HepG2 (cell line): ENCODE data around the gene GNL1. TPM values are rescaled to one million over a fixed set of nuclear protein-coding genes. Genes with fewer than 3 reads are reported as not detected.
A peak's percentile ranks its signal among the peaks of the same experiment; 100 is the strongest.

ENCODE experiments used
- ARHGAP35 ChIP-seq: sonication (generic); formaldehyde crosslinking; IDR thresholded peaks from 2 replicates; pipeline ENCODE4 v1.9.0; 2022; ENCODE audit warnings: mild to moderate bottlenecking, inconsistent platforms, moderate library complexity, missing genetic modification reagents, borderline replicate concordance
- ATF1 ChIP-seq: IDR thresholded peaks from 2 replicates; pipeline ENCODE4 v1.6.1; 2016; ENCODE audit warnings: mild to moderate bottlenecking, control low read depth
- ATF2 ChIP-seq: sonication (generic); formaldehyde crosslinking; IDR thresholded peaks from 2 replicates; pipeline ENCODE4 v1.4.0; 2020; ENCODE audit warnings: missing genetic modification reagents
- GTF3A ChIP-seq: sonication (generic); formaldehyde crosslinking; conservative IDR thresholded peaks from 2 replicates; pipeline ENCODE4 v1.4.0; 2020; ENCODE audit warnings: mild to moderate bottlenecking, missing genetic modification reagents
- HNRNPUL1 ChIP-seq: fragments of 200-400 bp; formaldehyde crosslinking; IDR thresholded peaks from 2 replicates; pipeline ENCODE4 v1.6.1; 2017; ENCODE audit warnings: low read depth, mild to moderate bottlenecking, low read length, moderate library complexity
- HOXA7 ChIP-seq: sonication (generic); formaldehyde crosslinking; IDR thresholded peaks from 2 replicates; pipeline ENCODE4 v1.8.1; 2022; ENCODE audit warnings: mild to moderate bottlenecking, missing genetic modification reagents, moderate library complexity
- IRF9 ChIP-seq: sonication (generic); formaldehyde crosslinking; IDR thresholded peaks from 2 replicates; pipeline ENCODE4 v1.8.0; 2022; ENCODE audit warnings: missing genetic modification reagents, mild to moderate bottlenecking, borderline replicate concordance
- JDP2 ChIP-seq: sonication (generic); formaldehyde crosslinking; IDR thresholded peaks from 2 replicates; pipeline ENCODE4 v1.8.1; 2022; ENCODE audit warnings: missing genetic modification reagents, borderline replicate concordance
- KAT7 ChIP-seq: IDR thresholded peaks from 2 replicates; pipeline ENCODE4 v1.6.1; 2018; ENCODE audit warnings: borderline replicate concordance, missing compliant biosample characterization
- KDM5A ChIP-seq: fragments of 200-600 bp; sonication (generic); IDR thresholded peaks from 2 replicates; pipeline ENCODE4 v1.7.0; 2018; ENCODE audit warnings: antibody characterized with exemption, mild to moderate bottlenecking, low read length, borderline replicate concordance
- MYNN ChIP-seq: sonication (generic); formaldehyde crosslinking; IDR thresholded peaks from 2 replicates; pipeline ENCODE4 v1.4.0; 2020; ENCODE audit warnings: mild to moderate bottlenecking, low read depth, missing genetic modification reagents
- PITX1 ChIP-seq: sonication (generic); formaldehyde crosslinking; IDR thresholded peaks from 2 replicates; pipeline ENCODE4 v1.5.1; 2020; ENCODE audit warnings: mild to moderate bottlenecking, missing genetic modification reagents
- RFX5 ChIP-seq: IDR thresholded peaks from 2 replicates; pipeline ENCODE4 v1.6.1; 2011; ENCODE audit warnings: low read depth, low read length, improper control_type of control experiment
- RNF219 ChIP-seq: sonication (generic); formaldehyde crosslinking; IDR thresholded peaks from 2 replicates; pipeline ENCODE4 v1.5.0; 2020; ENCODE audit warnings: mild to moderate bottlenecking, missing genetic modification reagents
- ZNF225 ChIP-seq: sonication (generic); formaldehyde crosslinking; IDR thresholded peaks from 2 replicates; pipeline ENCODE4 v1.4.0; 2020; ENCODE audit warnings: mild to moderate bottlenecking, missing genetic modification reagents
- ZNF350 ChIP-seq: sonication (generic); formaldehyde crosslinking; IDR thresholded peaks from 2 replicates; pipeline ENCODE4 v1.4.0; 2020; ENCODE audit warnings: mild to moderate bottlenecking, low read depth, missing genetic modification reagents, borderline replicate concordance
- ZNF766 ChIP-seq: sonication (generic); formaldehyde crosslinking; IDR thresholded peaks from 2 replicates; pipeline ENCODE4 v1.5.0; 2020; ENCODE audit warnings: missing genetic modification reagents, borderline replicate concordance
- ZNF768 ChIP-seq: sonication (generic); formaldehyde crosslinking; IDR thresholded peaks from 2 replicates; pipeline ENCODE4 v1.4.0; 2020; ENCODE audit warnings: missing genetic modification reagents
- ZNF850 ChIP-seq: sonication (generic); formaldehyde crosslinking; conservative IDR thresholded peaks from 2 replicates; pipeline ENCODE4 v1.9.0; 2021; ENCODE audit warnings: mild to moderate bottlenecking, missing genetic modification reagents
- polyA plus RNA-seq, 8 experiments: library from polyadenylated mRNA; depleted of rRNA in 3 of 8; stranded (reverse) in 7 of 8; unstranded in 1 of 8; fragments of >200 nt; fragmentation: Illumina TruSeq in 4 of 8; extraction: Trizol in 4 of 8; gene quantifications; 2 replicates each; pipeline versions ENCODE4 v1.2.1 to v1.2.3, GENCODE V29; 2011 to 2016; ENCODE audit warnings: low read depth in 4 of 8, missing spikeins in 1 of 8, mixed read lengths in 1 of 8; ENCODE audit not compliant: insufficient read depth in 1 of 8
- total RNA-seq, 5 experiments: library from RNA; depleted of rRNA; stranded (reverse); fragments of >200 nt; fragmentation: Illumina TruSeq; extraction: Trizol; gene quantifications; 2 replicates each; pipeline ENCODE4 v1.2.3, GENCODE V29; 2016; ENCODE audit warnings: low read depth in 1 of 5
- TF ChIP-seq, protein P1 (sequence below): sonication (generic); formaldehyde crosslinking; IDR thresholded peaks from 2 replicates; pipeline ENCODE4 v1.8.0; 2022; ENCODE audit warnings: missing genetic modification reagents, mild to moderate bottlenecking, moderate library complexity, borderline replicate concordance
- TF ChIP-seq, protein P2 (sequence below): sonication (generic); formaldehyde crosslinking; IDR thresholded peaks from 2 replicates; pipeline ENCODE4 v1.4.0; 2020; ENCODE audit warnings: missing genetic modification reagents, low read depth, mild to moderate bottlenecking, borderline replicate concordance

GNL1 gene
- total and polyA plus RNA-seq, 2 of the 13 experiments (the other 11 are each of a cell fraction or from before 2014, with no cell fraction given): 35.0 to 55.6 TPM

DNA sequence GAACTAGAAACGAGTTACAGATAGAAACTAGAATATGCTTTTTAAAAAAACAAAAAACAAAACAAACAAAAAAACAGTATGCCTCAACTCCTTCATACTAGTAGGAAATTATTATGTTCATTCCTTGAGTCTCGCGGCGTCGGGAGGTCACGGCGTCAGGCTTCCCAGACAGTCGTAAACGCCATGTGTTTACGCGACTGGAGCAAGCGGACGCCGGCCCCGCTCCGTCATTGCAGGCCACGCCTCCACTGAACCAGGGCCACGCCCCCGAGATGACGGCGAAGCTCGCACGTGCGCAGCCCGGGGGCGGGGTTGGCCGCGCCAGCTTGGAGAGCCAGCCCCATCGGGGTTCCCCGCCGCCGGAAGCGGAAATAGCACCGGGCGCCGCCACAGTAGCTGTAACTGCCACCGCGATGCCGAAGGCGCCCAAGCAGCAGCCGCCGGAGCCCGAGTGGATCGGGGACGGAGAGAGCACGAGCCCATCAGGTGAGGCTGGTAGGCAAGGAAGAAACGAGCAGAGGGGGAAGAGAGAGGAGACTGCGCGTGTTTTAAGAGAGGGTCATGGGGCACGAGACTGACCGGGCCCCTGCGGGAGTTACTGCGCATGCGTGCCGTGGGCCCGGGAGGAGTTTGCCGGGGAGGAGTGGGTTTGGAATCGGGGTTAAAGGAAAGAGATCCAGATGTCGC lies 14.9 kb upstream of the GNL1 start, which contains the start of gene ABCF1 (continued):
- peak; percentile 96; the same call in 1 of the 2 replicates for TF ChIP-seq RNF219 (CRISPR knock-in tag)
- TF ChIP-seq PITX1: peak; percentile 89; the same call in 1 of the 2 replicates
- 0 out of 2 replicates have a peak, but pooled peaks have one; percentile 60 for TF ChIP-seq ZNF850 (CRISPR knock-in tag)
- no peak for TF ChIP-seq JDP2 (CRISPR knock-in tag)
- TF ChIP-seq ATF2 (CRISPR knock-in tag): peak; percentile 79; the same call in 1 of the 2 replicates
- peak; percentile 66; the same call in 1 of the 2 replicates for TF ChIP-seq GTF3A
- no peak for TF ChIP-seq HOXA7
- TF ChIP-seq ZNF350 (CRISPR knock-in tag): peak; percentile 97
- TF ChIP-seq, protein P1, sequence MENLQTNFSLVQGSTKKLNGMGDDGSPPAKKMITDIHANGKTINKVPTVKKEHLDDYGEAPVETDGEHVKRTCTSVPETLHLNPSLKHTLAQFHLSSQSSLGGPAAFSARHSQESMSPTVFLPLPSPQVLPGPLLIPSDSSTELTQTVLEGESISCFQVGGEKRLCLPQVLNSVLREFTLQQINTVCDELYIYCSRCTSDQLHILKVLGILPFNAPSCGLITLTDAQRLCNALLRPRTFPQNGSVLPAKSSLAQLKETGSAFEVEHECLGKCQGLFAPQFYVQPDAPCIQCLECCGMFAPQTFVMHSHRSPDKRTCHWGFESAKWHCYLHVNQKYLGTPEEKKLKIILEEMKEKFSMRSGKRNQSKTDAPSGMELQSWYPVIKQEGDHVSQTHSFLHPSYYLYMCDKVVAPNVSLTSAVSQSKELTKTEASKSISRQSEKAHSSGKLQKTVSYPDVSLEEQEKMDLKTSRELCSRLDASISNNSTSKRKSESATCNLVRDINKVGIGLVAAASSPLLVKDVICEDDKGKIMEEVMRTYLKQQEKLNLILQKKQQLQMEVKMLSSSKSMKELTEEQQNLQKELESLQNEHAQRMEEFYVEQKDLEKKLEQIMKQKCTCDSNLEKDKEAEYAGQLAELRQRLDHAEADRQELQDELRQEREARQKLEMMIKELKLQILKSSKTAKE (CRISPR knock-in tag): peak; percentile 86
- peak; percentile 96 for TF ChIP-seq ZNF766 (CRISPR knock-in tag)
- TF ChIP-seq, protein P2, sequence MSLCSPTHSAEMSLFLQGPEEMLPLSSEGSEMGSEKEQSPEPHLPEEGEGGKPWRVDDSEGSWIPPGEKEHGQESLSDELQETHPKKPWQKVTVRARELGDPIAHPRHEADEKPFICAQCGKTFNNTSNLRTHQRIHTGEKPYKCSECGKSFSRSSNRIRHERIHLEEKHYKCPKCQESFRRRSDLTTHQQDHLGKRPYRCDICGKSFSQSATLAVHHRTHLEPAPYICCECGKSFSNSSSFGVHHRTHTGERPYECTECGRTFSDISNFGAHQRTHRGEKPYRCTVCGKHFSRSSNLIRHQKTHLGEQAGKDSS (CRISPR knock-in tag): peak; percentile 89; the same call in 1 of the 2 replicates
- TF ChIP-seq ARHGAP35 (CRISPR knock-in tag): peak; percentile 90; the same call in 1 of the 2 replicates
- peak; percentile 48; the same call in 1 of the 2 replicates for TF ChIP-seq RFX5
- TF ChIP-seq IRF9 (CRISPR knock-in tag): peak; percentile 96
- peak; percentile 80 for TF ChIP-seq ATF1 (CRISPR knock-in tag)
- TF ChIP-seq KDM5A: peak; percentile 96
- TF ChIP-seq HNRNPUL1: no peak
- TF ChIP-seq ZNF768 (CRISPR knock-in tag): peak; percentile 70; the same call in 1 of the 2 replicates
- TF ChIP-seq ZNF225 (CRISPR knock-in tag): peak; percentile 83; the same call in 1 of the 2 replicates
- peak; percentile 91; the same call in 1 of the 2 replicates for TF ChIP-seq KAT7 (CRISPR knock-in tag)
- 0 out of 2 replicates have a peak, but pooled peaks have one; percentile 54 for TF ChIP-seq MYNN (CRISPR knock-in tag)
